ENCODE measurements around the gene USP30. TPM values are rescaled to one million over a fixed set of nuclear protein-coding genes. Genes with fewer than 3 reads are reported as not detected.

The USP30 gene
- total RNA-seq, 1 donor from 2014 or later = 15.5 TPM

GRCh38 chr12:109087250-109087649 is 34.9 kb downstream of the USP30 start:
- no peak for TF ChIP-seq CTCF (IDR thresholded peaks at IDR 0.05)
- no peak for TF ChIP-seq POLR2A (IDR thresholded peaks at IDR 0.05)
- TF ChIP-seq POLR2AphosphoS5 (IDR thresholded peaks at IDR 0.05; ENCODE audit: insufficient read depth in 1 of 2, low read depth in 1 of 2) = no peak
- Histone ChIP-seq H3K4me3 (no peak overlapping the region), H3K4me1 (peaks cover 11% of the 10 kb centered on the region), H3K36me3 (peaks cover 0 to 70% of the 10 kb centered on the region in 2 donors), H3K27ac (no peak overlapping the region), H3K9me3 (no peaks in the 10 kb centered on the region), H3K27me3 (no peaks in the 10 kb centered on the region)
- intact Hi-C loops (cut with DNase I) = no loop called here
- DNase-seq (ENCODE audit: extremely low spot score in 2 of 2) = no peak

GRCh38 chr12:109088818-109089217 is 36.4 kb downstream of the USP30 start:
- intact Hi-C loops (cut with DNase I) = no loop called here
- H3K9me3 ChIP-seq = no peaks in the 10 kb centered on the region
- H3K27ac ChIP-seq = no peak overlapping the region
- H3K4me1 ChIP-seq = peaks cover 24% of the 10 kb centered on the region
- no peaks in the 10 kb centered on the region for H3K27me3 ChIP-seq
- no peak for DNase-seq (ENCODE audit: extremely low spot score in 2 of 2)
- TF ChIP-seq POLR2A (IDR thresholded peaks at IDR 0.05) = no peak
- TF ChIP-seq CTCF (IDR thresholded peaks at IDR 0.05) = no peak
- no peak for TF ChIP-seq POLR2AphosphoS5 (IDR thresholded peaks at IDR 0.05; ENCODE audit: insufficient read depth in 1 of 2, low read depth in 1 of 2)
- peaks cover 0 to 54% of the 10 kb centered on the region in 2 donors for H3K36me3 ChIP-seq
- no peak overlapping the region for H3K4me3 ChIP-seq

- Histone ChIP-seq H3K36me3 (peaks cover 0 to 49% of the 10 kb centered on the region in 2 donors), H3K27ac (no peak overlapping the region), H3K4me3 (no peak overlapping the region), H3K9me3 (no peaks in the 10 kb centered on the region), H3K27me3 (no peaks in the 10 kb centered on the region), H3K4me1 (peaks cover 25% of the 10 kb centered on the region)
- intact Hi-C loops (cut with DNase I) = loop anchor here (10.0 kb wide), 1 partner anchor 235 kb away; the partner anchor contains the start of gene SSH1
- no peak for DNase-seq (ENCODE audit: extremely low spot score in 2 of 2)
- TF ChIP-seq CTCF (IDR thresholded peaks at IDR 0.05) = no peak
- no peak for TF ChIP-seq POLR2AphosphoS5 (IDR thresholded peaks at IDR 0.05; ENCODE audit: insufficient read depth in 1 of 2, low read depth in 1 of 2)
- TF ChIP-seq POLR2A (IDR thresholded peaks at IDR 0.05) = no peak
Observed at GRCh38 chr12:109089683-109090082, 37.3 kb downstream of the USP30 start.

- Histone ChIP-seq H3K4me1 (peaks cover 33% of the 10 kb centered on the region), H3K27me3 (no peaks in the 10 kb centered on the region), H3K36me3 (peaks cover 0 to 33% of the 10 kb centered on the region in 2 donors), H3K27ac (peak overlapping the region; percentile 69), H3K9me3 (no peaks in the 10 kb centered on the region), H3K4me3 (peak overlapping the region; percentile 58 to 60)
- intact Hi-C loops (cut with DNase I) = loop anchor here (10.0 kb wide), 1 partner anchor 238 kb away; the partner anchor contains the start of gene SSH1
- DNase-seq (ENCODE audit: extremely low spot score in 2 of 2) = no peak
- TF ChIP-seq POLR2A (IDR thresholded peaks at IDR 0.05) = no peak
- TF ChIP-seq POLR2AphosphoS5 (IDR thresholded peaks at IDR 0.05; ENCODE audit: insufficient read depth in 1 of 2, low read depth in 1 of 2) = no peak
- TF ChIP-seq CTCF (IDR thresholded peaks at IDR 0.05) = no peak
Observed at GRCh38 chr12:109092497-109093021, 40.2 kb downstream of the USP30 start.

Data from vagina (tissue), 2 donors.